Kidney (tissue), 14 donors: Measurements from ENCODE around the gene AFAP1L2. TPM values are rescaled to one million over a fixed set of nuclear protein-coding genes. Genes with fewer than 3 reads are reported as not detected.

ENCODE experiments used
- DNase-seq, 5 donors: peaks; one replicate each; pipeline ENCODE4 v3.0.0-alpha.2; 2013 to 2020
- FAIRE-seq: peaks from 2 replicates; lab custom pipeline; 2012; peaks lifted over from hg19 to GRCh38; lab: Jason Lieb, UNC
- H3K27ac ChIP-seq, 2 donors: one replicate each; pipeline ENCODE4 v1.7.0; 2013; ENCODE audit warnings: low read depth in 2 of 2, low read length in 2 of 2, inconsistent platforms in 1 of 2
- H3K27me3 ChIP-seq: one replicate; pipeline ENCODE4 v1.7.1; 2013; ENCODE audit warnings: low read length, inconsistent platforms; ENCODE audit not compliant: control insufficient read depth, insufficient read depth
- H3K36me3 ChIP-seq, 3 donors: one replicate each; pipeline versions ENCODE4 v1.7.0 to v1.7.1; 2013; ENCODE audit warnings: low read length in 3 of 3, control low read depth in 1 of 3, inconsistent platforms in 1 of 3; ENCODE audit not compliant: insufficient read depth in 3 of 3, control insufficient read depth in 2 of 3
- H3K4me1 ChIP-seq, 3 donors: one replicate each; pipeline versions ENCODE4 v1.7.0 to v1.7.1; 2013; ENCODE audit warnings: low read length in 3 of 3, inconsistent platforms in 1 of 3, low read depth in 1 of 3; ENCODE audit not compliant: control insufficient read depth in 2 of 3, insufficient read depth in 2 of 3
- H3K4me3 ChIP-seq, 3 donors: one replicate each; pipeline versions ENCODE4 v1.7.0 to v1.8.1; 2013; ENCODE audit warnings: low read length in 3 of 3, control low read depth in 1 of 3, inconsistent platforms in 1 of 3
- H3K9ac ChIP-seq, 3 donors: one replicate each; pipeline versions ENCODE4 v1.7.0 to v1.7.1; 2013; ENCODE audit warnings: low read length in 3 of 3, control low read depth in 1 of 3, inconsistent platforms in 1 of 3
- H3K9me3 ChIP-seq, 3 donors: one replicate each; pipeline versions ENCODE4 v1.7.0 to v1.7.1; 2013; ENCODE audit warnings: low read length in 3 of 3, control low read depth in 1 of 3, inconsistent platforms in 1 of 3; ENCODE audit not compliant: control insufficient read depth in 2 of 3, insufficient read depth in 1 of 3
- intact Hi-C: fragments of 100-400 bp; cut with DNase I; formaldehyde crosslinking; loops from one replicate; pipeline ENCODE4 v1.11.1; 2022
- polyA plus RNA-seq: library from polyadenylated mRNA; stranded (reverse); fragments of 350-450 nt; fragmentation: Illumina TruSeq; extraction: RNeasy Lipid Tissue Mini Kit (QIAGEN cat#74804); gene quantifications from one replicate; pipeline ENCODE4 v1.2.3, GENCODE V29; 2014; ENCODE audit warnings: low read depth, low replicate concordance; ENCODE audit not compliant: insufficient read depth
- total RNA-seq: library from RNA; stranded (reverse); fragmentation: NEBNext Ultra II Directional; extraction: Animal tissue kit (Norgen Biotek cat#: 25700); gene quantifications from one replicate; pipeline ENCODE4 v1.2.1, GENCODE V29; 2021
- TF ChIP-seq, protein P1 (sequence below): IDR thresholded peaks from 3 replicates; pipeline ENCODE4 v1.5.1; 2012; ENCODE audit warnings: mild to moderate bottlenecking, moderate library complexity, borderline replicate concordance; ENCODE audit not compliant: insufficient read depth; ENCODE audit errors: extremely low read depth
- donor health status: control.
- donor health status: control.
- donor health status: control.
- donor health status: control.
- donor health status: control.
- donor health status: DM: yes; HTN: yes; CAD: no.
- donor health status: Normal renal cell carcinoma (clear cell type).

Gene AFAP1L2
- total and polyA plus RNA-seq, 2 donors from 2014 or later = 19.8 to 24.0 TPM

- FAIRE-seq = no peak
- Histone ChIP-seq H3K27me3 (no peaks in the 10 kb centered on the region), H3K27ac (no peak overlapping the region), H3K9me3 (no peaks in the 10 kb centered on the region), H3K4me3 (no peak overlapping the region), H3K36me3 (no peaks in the 10 kb centered on the region), H3K4me1 (no peaks in the 10 kb centered on the region), H3K9ac (no peak overlapping the region)
- intact Hi-C loops = no loop called here
- DNase-seq = no peak
- TF ChIP-seq, protein P1, sequence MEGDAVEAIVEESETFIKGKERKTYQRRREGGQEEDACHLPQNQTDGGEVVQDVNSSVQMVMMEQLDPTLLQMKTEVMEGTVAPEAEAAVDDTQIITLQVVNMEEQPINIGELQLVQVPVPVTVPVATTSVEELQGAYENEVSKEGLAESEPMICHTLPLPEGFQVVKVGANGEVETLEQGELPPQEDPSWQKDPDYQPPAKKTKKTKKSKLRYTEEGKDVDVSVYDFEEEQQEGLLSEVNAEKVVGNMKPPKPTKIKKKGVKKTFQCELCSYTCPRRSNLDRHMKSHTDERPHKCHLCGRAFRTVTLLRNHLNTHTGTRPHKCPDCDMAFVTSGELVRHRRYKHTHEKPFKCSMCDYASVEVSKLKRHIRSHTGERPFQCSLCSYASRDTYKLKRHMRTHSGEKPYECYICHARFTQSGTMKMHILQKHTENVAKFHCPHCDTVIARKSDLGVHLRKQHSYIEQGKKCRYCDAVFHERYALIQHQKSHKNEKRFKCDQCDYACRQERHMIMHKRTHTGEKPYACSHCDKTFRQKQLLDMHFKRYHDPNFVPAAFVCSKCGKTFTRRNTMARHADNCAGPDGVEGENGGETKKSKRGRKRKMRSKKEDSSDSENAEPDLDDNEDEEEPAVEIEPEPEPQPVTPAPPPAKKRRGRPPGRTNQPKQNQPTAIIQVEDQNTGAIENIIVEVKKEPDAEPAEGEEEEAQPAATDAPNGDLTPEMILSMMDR = no peak
Observed at GRCh38 chr10:114260366-114260765, 143.9 kb downstream of the AFAP1L2 start.

DNA sequence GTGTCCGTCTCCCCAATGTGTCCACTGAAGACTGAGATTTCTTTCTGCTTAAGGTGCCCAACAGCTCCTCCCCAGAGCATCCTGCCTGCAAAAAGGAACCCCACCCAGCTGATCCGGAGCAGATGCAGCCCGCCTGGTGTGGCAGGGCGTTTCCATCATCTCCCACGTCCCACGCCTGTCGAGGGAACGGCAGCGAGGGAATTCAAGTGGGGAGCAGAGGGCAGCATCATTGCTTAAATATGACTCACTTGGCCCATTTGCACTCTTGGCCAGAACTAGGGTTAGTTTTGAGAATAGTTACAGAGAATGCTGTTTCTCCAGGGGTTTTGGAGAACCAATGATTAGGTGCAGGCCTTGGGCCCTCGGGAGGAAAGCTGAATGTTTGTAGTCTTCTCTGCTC, 144.5 kb downstream of the AFAP1L2 start:
- Histone ChIP-seq H3K4me3 (no peak overlapping the region), H3K9ac (no peak overlapping the region), H3K27ac (no peak overlapping the region), H3K9me3 (no peaks in the 10 kb centered on the region), H3K27me3 (no peaks in the 10 kb centered on the region), H3K36me3 (no peaks in the 10 kb centered on the region), H3K4me1 (no peaks in the 10 kb centered on the region)
- no peak for FAIRE-seq
- intact Hi-C loops = no loop called here
- no peak for DNase-seq
- TF ChIP-seq, protein P1 = no peak

DNA sequence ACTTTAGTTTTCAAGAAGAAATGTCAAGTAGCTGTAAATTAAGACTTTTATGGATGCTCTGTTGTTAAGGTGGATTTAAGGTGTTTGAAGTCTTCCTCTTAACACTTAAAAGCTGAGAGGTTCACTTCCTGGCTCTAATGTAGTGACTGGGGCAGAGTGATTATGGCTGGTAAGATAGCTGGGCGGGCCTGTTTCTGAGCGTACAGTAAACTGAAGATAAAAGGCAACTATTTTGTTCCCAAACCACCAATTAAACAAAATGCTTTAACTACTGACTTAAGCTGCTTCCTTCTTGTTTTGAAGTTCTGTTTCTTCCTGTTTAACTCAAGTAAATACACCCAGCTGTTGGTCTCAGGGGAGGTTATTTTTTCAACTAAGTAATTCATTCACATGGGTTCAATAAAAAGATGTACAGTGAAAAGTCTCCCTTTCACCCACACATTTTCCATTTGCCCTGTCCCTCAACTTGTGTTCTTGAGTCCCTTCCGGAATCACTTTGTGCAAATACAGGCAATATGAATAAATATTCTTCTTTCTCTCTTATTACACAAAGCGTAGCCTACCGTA, 145.9 kb downstream of the AFAP1L2 start:
- TF ChIP-seq, protein P1 = no peak
- Histone ChIP-seq H3K27me3 (no peaks in the 10 kb centered on the region), H3K4me3 (no peak overlapping the region), H3K4me1 (no peaks in the 10 kb centered on the region), H3K36me3 (no peaks in the 10 kb centered on the region), H3K9me3 (no peaks in the 10 kb centered on the region), H3K27ac (no peak overlapping the region), H3K9ac (no peak overlapping the region)
- peak in 1 of 5 donors; percentile 62 for DNase-seq
- intact Hi-C loops = no loop called here
- no peak for FAIRE-seq

DNA sequence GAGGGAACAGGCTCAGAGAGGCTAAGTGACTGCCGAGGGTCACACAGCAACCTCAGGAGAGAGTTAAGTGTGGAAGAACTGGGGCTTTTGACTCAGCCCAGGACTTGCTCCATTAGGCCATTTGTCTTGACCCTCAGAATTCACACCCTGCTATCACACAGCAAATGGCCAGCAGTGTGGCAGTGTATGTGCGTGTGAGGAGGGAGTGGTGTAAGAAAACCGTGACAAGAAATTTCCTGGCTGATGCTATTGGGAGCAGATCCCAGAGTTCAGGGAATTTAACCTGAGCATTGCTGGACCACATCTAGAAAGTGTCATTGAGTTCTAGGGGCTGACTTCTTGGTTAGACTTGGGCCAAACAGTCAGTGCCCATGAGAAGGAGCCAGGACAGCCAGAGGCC, 146.8 kb downstream of the AFAP1L2 start:
- Histone ChIP-seq H3K4me3 (no peak overlapping the region), H3K9me3 (no peaks in the 10 kb centered on the region), H3K9ac (no peak overlapping the region), H3K27ac (no peak overlapping the region), H3K27me3 (no peaks in the 10 kb centered on the region), H3K4me1 (no peaks in the 10 kb centered on the region), H3K36me3 (no peaks in the 10 kb centered on the region)
- TF ChIP-seq, protein P1 = no peak
- DNase-seq = no peak
- no peak for FAIRE-seq
- intact Hi-C loops = no loop called here
